OCI-LY7 (cell line): Measurements from ENCODE around the gene KAZN.

Source experiments
- EZH2phosphoT487 ChIP-seq: fragments of 200-600 bp; sonication (generic); IDR thresholded peaks from 2 replicates; pipeline ENCODE4 v1.6.1; 2018; ENCODE audit warnings: low read depth, borderline replicate concordance, mild to moderate bottlenecking, mixed run types, antibody characterized with exemption, low read length, moderate library complexity, mixed read lengths
- TF ChIP-seq, protein P1 (sequence below): fragments of 200-600 bp; sonication (generic); conservative IDR thresholded peaks from 2 replicates; pipeline ENCODE4 v1.5.1; 2014; ENCODE audit warnings: mild to moderate bottlenecking, antibody characterized with exemption, low read length, moderate library complexity, mixed read lengths

DNA sequence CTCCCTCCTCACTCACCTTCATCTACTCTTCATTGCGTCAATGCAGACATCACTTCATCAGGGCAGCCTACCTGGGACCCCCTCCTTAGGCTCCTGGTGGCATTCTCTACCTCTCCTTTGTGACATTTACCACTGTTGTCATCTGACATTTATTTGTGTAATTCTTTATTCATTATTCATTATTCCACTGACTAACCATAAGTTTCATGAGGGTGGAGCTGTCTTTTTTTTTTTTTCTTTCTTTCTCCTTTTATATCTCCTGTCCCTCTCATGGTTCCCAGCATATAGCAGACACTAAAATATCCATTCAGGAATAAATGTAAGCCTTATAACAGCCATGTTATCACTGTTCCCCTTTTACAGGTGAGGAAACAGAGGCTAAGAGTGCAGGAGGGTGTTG lies 126.8 kb downstream of the KAZN start:
- TF ChIP-seq EZH2phosphoT487 = no peak
- TF ChIP-seq, protein P1, sequence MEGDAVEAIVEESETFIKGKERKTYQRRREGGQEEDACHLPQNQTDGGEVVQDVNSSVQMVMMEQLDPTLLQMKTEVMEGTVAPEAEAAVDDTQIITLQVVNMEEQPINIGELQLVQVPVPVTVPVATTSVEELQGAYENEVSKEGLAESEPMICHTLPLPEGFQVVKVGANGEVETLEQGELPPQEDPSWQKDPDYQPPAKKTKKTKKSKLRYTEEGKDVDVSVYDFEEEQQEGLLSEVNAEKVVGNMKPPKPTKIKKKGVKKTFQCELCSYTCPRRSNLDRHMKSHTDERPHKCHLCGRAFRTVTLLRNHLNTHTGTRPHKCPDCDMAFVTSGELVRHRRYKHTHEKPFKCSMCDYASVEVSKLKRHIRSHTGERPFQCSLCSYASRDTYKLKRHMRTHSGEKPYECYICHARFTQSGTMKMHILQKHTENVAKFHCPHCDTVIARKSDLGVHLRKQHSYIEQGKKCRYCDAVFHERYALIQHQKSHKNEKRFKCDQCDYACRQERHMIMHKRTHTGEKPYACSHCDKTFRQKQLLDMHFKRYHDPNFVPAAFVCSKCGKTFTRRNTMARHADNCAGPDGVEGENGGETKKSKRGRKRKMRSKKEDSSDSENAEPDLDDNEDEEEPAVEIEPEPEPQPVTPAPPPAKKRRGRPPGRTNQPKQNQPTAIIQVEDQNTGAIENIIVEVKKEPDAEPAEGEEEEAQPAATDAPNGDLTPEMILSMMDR = no peak
